C4-2B (cell line): ENCODE measurements around the gene TMEM185B.

Experiments
- ZFX ChIP-seq: fragments of 450-650 bp; IDR thresholded peaks from 2 replicates; pipeline ENCODE4 v1.6.1; 2017
- TF ChIP-seq, protein P1 (sequence below): fragments of 450-650 bp; conservative IDR thresholded peaks from 2 replicates; pipeline ENCODE4 v1.5.1; 2017; ENCODE audit warnings: mild to moderate bottlenecking

DNA sequence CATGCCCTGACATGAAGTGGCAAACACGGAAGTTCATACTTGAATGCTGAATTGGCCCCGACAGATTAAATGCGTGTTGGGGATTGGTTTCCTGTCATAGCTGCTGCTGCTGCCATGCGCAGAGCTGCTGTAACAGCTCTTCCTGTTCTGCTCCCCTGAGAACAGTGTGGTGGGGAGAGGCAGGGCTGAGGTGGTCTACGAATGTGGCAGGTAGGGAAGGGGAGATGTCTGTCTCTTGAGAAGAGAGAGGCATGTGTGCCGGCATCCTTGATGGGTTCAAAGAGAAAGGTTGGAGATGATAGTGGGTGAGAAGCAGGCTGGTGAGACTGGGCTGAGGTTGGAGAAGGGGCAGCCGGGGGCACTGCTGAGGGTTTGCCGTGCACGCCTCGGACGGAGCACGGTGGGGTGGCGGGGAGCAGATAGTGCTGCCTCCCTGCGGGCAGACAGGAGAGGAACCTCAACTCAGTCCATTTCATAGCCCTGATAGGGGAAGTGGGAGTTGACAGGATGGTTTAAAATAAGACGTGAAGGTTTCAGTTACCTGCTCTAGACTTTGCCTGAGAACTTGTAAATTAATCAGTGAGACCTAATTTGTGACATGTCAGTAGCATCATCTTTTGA is 46.1 kb downstream of the TMEM185B start:
- TF ChIP-seq, protein P1, sequence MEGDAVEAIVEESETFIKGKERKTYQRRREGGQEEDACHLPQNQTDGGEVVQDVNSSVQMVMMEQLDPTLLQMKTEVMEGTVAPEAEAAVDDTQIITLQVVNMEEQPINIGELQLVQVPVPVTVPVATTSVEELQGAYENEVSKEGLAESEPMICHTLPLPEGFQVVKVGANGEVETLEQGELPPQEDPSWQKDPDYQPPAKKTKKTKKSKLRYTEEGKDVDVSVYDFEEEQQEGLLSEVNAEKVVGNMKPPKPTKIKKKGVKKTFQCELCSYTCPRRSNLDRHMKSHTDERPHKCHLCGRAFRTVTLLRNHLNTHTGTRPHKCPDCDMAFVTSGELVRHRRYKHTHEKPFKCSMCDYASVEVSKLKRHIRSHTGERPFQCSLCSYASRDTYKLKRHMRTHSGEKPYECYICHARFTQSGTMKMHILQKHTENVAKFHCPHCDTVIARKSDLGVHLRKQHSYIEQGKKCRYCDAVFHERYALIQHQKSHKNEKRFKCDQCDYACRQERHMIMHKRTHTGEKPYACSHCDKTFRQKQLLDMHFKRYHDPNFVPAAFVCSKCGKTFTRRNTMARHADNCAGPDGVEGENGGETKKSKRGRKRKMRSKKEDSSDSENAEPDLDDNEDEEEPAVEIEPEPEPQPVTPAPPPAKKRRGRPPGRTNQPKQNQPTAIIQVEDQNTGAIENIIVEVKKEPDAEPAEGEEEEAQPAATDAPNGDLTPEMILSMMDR: no peak
- no peak for TF ChIP-seq ZFX
